ENCODE data around the gene ADAMTSL5. TPM values are rescaled to one million over a fixed set of nuclear protein-coding genes. Genes with fewer than 3 reads are reported as not detected.
A peak's percentile ranks its signal among the peaks of the same experiment; 100 is the strongest.
"Not testable (repeated sequence)": the region's sequence is repeated elsewhere in the genome, so short reads cannot be mapped to it uniquely, and the experiment has no call there.

The ADAMTSL5 gene
- total and polyA plus RNA-seq, 4 experiments from 2014 or later: 1.5 to 3.6 (median 2.4) TPM

DNA sequence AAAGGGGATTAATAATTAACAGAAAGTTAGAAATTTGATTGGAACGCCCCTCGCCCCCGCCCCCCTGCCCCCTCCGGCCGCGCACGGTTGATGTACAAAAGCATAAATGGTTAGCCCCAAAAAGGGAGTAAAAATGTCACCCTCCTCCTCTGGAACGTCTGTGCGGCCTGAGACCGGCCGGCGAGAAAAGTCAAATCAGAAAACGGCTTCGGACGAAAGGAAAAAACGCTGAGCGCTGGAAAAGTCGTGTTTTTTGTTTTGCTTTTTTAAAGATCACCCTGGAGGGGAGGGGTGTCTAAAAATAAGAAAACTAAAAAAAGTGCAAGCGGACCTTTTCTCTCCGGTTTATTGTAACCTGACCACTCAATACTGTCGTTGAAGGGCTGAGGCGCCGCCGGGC is 42.1 kb upstream of the ADAMTSL5 start:
- H3K4me3 Mint-ChIP-seq: no peak overlapping the region
- Histone ChIP-seq H3K27ac (ENCODE audit: low read depth, low read length) (no peak overlapping the region), H3K9me3 (ENCODE audit: control insufficient read depth in 1 of 2, low read length in 2 of 2) (no peaks in the 10 kb centered on the region), H3K4me3 (ENCODE audit: low read length in 2 of 2) (no peak overlapping the region), H3K36me3 (ENCODE audit: insufficient read depth, low read length) (no peaks in the 10 kb centered on the region), H3K27me3 (ENCODE audit: insufficient read depth, low read length) (no peaks in the 10 kb centered on the region), H3K4me1 (ENCODE audit: insufficient read depth, low read length) (no peaks in the 10 kb centered on the region)
- no peak overlapping the region for H3K27ac Mint-ChIP-seq
- peaks cover 3 to 7% of the 10 kb centered on the region in 2 donors for H3K27me3 Mint-ChIP-seq
- DNase-seq: no peak
- ChIA-PET POLR2A (ENCODE audit: partially characterized antibody) (no interaction called here), CTCF (ENCODE audit: partially characterized antibody) (no interaction called here)
- intact Hi-C loops (cut with micrococcal nuclease): no loop called here
- no peaks in the 10 kb centered on the region for H3K4me1 Mint-ChIP-seq
- H3K36me3 Mint-ChIP-seq: no peaks in the 10 kb centered on the region
- no peaks in the 10 kb centered on the region for H3K9me3 Mint-ChIP-seq

DNA sequence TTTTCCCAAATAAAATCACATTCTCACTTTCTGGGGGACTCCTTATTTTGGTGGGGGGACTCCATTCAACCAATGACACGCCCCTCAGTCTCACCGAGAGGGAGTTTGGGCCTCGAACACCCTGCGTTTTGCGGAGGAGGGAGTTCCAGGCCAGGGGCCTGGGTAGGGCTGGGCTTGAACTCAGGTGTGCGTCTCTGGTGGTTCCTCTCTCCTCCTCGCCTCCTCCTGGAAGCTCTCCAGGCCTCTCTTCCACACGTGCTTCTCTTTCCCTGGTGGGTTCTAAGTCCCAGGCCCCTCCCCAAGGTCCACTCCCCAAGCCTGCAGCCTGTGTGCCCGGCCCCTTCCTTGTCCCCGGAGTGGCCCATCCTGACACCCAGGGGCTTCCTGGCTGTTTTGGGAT is 40.6 kb upstream of the ADAMTSL5 start:
- Histone ChIP-seq H3K4me1 (ENCODE audit: insufficient read depth, low read length) (no peaks in the 10 kb centered on the region), H3K27me3 (ENCODE audit: insufficient read depth, low read length) (no peaks in the 10 kb centered on the region), H3K9me3 (ENCODE audit: control insufficient read depth in 1 of 2, low read length in 2 of 2) (no peaks in the 10 kb centered on the region), H3K4me3 (ENCODE audit: low read length in 2 of 2) (no peak overlapping the region), H3K27ac (ENCODE audit: low read depth, low read length) (no peak overlapping the region), H3K36me3 (ENCODE audit: insufficient read depth, low read length) (no peaks in the 10 kb centered on the region)
- H3K4me3 Mint-ChIP-seq: no peak overlapping the region
- ChIA-PET CTCF (ENCODE audit: partially characterized antibody) (no interaction called here), POLR2A (ENCODE audit: partially characterized antibody) (no interaction called here)
- no peaks in the 10 kb centered on the region for H3K36me3 Mint-ChIP-seq
- H3K4me1 Mint-ChIP-seq: no peaks in the 10 kb centered on the region
- intact Hi-C loops (cut with micrococcal nuclease): no loop called here
- no peak for DNase-seq
- H3K27me3 Mint-ChIP-seq: peaks cover 3 to 12% of the 10 kb centered on the region in 2 donors
- no peak overlapping the region for H3K27ac Mint-ChIP-seq
- no peaks in the 10 kb centered on the region for H3K9me3 Mint-ChIP-seq

DNA sequence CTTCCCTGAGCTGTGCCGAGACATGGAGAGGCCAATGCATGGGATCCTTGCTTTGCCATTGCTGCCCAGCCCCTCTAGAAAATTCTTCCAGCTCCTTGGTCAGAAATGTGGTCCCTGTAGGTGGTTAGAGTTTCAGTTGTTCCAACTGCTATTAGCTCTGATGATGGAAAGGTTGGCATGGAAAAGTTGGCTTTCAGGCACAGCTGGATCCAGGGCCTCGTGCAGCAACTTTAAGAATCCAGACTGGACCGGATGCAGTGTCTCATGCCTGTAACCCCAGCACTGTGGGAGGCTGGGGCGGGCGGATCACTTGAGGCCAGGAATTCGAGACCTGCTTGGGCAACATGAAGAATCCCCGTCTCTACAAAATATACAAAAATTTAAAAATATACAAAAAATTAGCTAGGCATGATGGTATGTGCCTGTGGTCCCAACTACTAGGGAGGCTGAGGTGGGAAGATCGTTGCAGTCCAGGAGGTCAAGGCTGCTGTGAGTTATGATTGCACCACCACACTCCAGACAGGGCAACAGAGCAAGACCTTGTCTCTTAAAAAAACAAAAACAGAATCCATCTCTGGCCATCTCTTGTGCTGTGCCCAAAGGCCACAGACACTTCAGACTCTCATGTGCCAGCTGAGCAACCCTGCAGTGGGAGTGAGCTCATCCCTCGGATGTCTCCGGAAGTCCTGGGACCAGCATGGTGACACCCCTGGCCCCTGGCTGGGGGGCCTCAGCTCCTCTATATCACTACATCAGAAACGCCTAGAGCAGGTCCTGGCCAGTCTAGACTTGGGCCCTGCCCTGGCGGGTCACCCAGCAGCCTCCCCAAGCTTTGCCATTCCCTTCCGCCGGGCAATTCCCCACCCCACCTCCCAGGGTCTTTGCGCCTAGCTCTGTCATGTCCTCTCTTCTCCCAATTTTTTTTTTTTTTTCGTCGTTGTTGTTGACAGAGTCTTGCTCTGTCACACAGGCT is 38.5 kb upstream of the ADAMTSL5 start:
- H3K4me3 Mint-ChIP-seq: no peak overlapping the region
- Histone ChIP-seq H3K27ac (ENCODE audit: low read depth, low read length) (no peak overlapping the region), H3K36me3 (ENCODE audit: insufficient read depth, low read length) (no peaks in the 10 kb centered on the region), H3K9me3 (ENCODE audit: control insufficient read depth in 1 of 2, low read length in 2 of 2) (no peaks in the 10 kb centered on the region), H3K4me3 (ENCODE audit: low read length in 2 of 2) (no peak overlapping the region), H3K4me1 (ENCODE audit: insufficient read depth, low read length) (no peaks in the 10 kb centered on the region), H3K27me3 (ENCODE audit: insufficient read depth, low read length) (no peaks in the 10 kb centered on the region)
- ChIA-PET CTCF (ENCODE audit: partially characterized antibody) (interaction anchor here (1.1 to 1.2 kb wide), 2 partner anchors 8 to 275 kb away, joined by 3 read pairs; no protein-coding TSS in a partner anchor), POLR2A (ENCODE audit: partially characterized antibody) (no interaction called here)
- H3K36me3 Mint-ChIP-seq: no peaks in the 10 kb centered on the region
- peaks cover 3 to 15% of the 10 kb centered on the region in 2 donors for H3K27me3 Mint-ChIP-seq
- no peak for DNase-seq
- intact Hi-C loops (cut with micrococcal nuclease): no loop called here
- peaks cover 0 to 2% (median 0%) of the 10 kb centered on the region in 4 donors for H3K4me1 Mint-ChIP-seq
- peak overlapping the region in 1 of 7 donors; percentile 63 for H3K27ac Mint-ChIP-seq
- H3K9me3 Mint-ChIP-seq: no peaks in the 10 kb centered on the region

DNA sequence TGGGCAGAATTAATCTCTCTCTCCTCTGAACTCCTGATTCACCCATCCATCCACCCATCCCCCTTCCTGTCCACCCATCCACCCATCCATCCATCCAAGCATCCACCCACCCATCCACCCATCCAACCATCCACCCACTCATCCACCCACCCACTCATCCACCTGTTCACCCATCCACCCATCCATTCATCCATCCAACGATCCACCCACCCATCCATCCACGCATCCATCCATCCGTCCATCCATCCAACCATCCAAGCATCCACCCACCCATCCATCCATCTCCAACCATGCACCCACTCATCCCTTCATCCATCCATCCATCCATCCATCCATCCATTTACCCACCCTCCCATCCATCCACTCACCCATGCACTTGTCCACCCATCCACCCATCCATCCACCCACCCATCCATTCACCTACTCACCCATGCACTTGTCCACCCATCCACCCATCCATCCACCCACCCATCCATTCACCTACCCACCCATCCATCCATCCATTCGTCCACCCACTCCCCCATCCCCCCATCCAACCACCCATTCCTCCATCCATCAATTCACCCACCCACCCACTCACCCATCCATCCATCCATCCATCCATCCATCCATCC is 36.6 kb upstream of the ADAMTSL5 start:
- CTCF ChIA-PET (ENCODE audit: partially characterized antibody): interaction anchor here (4.0 kb wide), 1 partner anchor 123 kb away, joined by 52 read pairs; no protein-coding TSS in a partner anchor

DNA sequence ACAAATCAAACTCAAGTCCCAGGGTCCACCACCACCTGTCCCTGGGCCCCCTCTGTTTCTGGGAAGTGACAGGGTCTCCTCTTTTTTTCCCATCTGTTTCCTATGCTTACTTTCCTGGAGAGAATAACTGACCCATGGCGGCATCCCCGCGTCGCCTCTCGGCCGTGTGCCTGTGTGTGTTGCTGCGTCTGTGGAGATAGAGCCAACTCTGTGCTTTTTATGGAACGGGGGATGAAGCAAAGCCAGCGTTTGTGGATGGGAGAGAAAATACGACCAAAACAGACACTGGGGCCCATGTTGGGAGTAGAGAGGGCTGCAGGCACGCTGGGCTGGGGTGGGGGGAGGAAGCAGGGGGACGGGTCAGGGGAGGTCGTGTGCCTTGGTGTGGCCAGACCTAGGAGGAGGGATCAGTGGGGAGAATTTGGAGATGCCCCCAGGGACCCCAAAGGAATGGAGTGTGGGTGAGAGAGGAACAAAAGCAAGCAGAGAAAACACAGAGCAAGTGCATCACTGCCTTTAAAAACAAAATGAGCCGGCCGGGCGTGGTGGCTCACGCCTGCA is 27.6 kb upstream of the ADAMTSL5 start:
- H3K27ac ChIP-seq (ENCODE audit: low read depth, low read length): no peak overlapping the region
- no peaks in the 10 kb centered on the region for H3K4me1 ChIP-seq (ENCODE audit: insufficient read depth, low read length)
- H3K36me3 ChIP-seq (ENCODE audit: insufficient read depth, low read length): no peaks in the 10 kb centered on the region
- Mint-ChIP-seq H3K4me3 (no peak overlapping the region), H3K4me1 (no peaks in the 10 kb centered on the region), H3K27ac (no peak overlapping the region), H3K36me3 (no peaks in the 10 kb centered on the region), H3K9me3 (no peaks in the 10 kb centered on the region), H3K27me3 (peaks cover 14 to 18% of the 10 kb centered on the region in 2 donors)
- ChIA-PET POLR2A (ENCODE audit: partially characterized antibody) (no interaction called here), CTCF (ENCODE audit: partially characterized antibody) (interaction anchor here (0.6 kb wide), 1 partner anchor 1212 kb away, joined by 3 read pairs; no protein-coding TSS in a partner anchor)
- no peaks in the 10 kb centered on the region for H3K27me3 ChIP-seq (ENCODE audit: insufficient read depth, low read length)
- H3K4me3 ChIP-seq (ENCODE audit: low read length in 2 of 2): no peak overlapping the region
- H3K9me3 ChIP-seq (ENCODE audit: control insufficient read depth in 1 of 2, low read length in 2 of 2): no peaks in the 10 kb centered on the region
- intact Hi-C loops (cut with micrococcal nuclease): no loop called here
- DNase-seq: no peak

More for the DNA sequence above, 36.6 kb upstream of the ADAMTSL5 start:
- intact Hi-C loops (cut with micrococcal nuclease): no loop called here
- no peaks in the 10 kb centered on the region for H3K36me3 Mint-ChIP-seq
- no peaks in the 10 kb centered on the region for H3K4me1 ChIP-seq (ENCODE audit: insufficient read depth, low read length)
- H3K9me3 Mint-ChIP-seq: no peaks in the 10 kb centered on the region
- peaks cover 0 to 6% (median 2%) of the 10 kb centered on the region in 4 donors for H3K4me1 Mint-ChIP-seq
- H3K9me3 ChIP-seq (ENCODE audit: control insufficient read depth in 1 of 2, low read length in 2 of 2): no peaks in the 10 kb centered on the region
- no peak for DNase-seq
- no peak overlapping the region for H3K27ac Mint-ChIP-seq
- H3K27me3 Mint-ChIP-seq: peaks cover 8 to 19% of the 10 kb centered on the region in 2 donors
- no peaks in the 10 kb centered on the region for H3K36me3 ChIP-seq (ENCODE audit: insufficient read depth, low read length)
- POLR2A ChIA-PET (ENCODE audit: partially characterized antibody): no interaction called here
- no peak overlapping the region for H3K27ac ChIP-seq (ENCODE audit: low read depth, low read length)
- H3K4me3 Mint-ChIP-seq: no peak overlapping the region
- no peak overlapping the region for H3K4me3 ChIP-seq (ENCODE audit: low read length in 2 of 2)
- no peaks in the 10 kb centered on the region for H3K27me3 ChIP-seq (ENCODE audit: insufficient read depth, low read length)

DNA sequence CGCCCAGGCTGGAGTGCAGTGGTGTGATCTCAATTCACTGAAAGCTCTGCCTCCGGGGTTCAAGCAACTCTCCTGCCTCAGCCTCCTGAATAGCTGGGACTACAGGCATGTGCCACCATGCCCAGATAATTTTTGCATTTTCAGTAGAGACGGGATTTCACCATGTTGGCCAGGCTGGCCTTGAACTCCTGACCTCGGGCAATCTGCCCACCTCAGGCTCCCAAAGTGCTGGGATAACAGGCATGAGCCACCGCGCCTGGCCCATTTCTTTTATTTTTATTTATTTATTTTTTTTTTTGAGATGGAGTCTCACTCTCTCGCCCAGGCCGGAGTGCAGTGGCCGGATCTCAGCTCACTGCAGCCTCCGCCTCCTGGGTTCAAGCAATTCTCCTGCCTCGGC is 26.9 kb upstream of the ADAMTSL5 start:
- H3K9me3 Mint-ChIP-seq; H3K27ac Mint-ChIP-seq; H3K4me1 ChIP-seq (ENCODE audit: insufficient read depth, low read length); H3K4me1 Mint-ChIP-seq; POLR2A ChIA-PET (ENCODE audit: partially characterized antibody); H3K36me3 ChIP-seq (ENCODE audit: insufficient read depth, low read length); H3K27me3 ChIP-seq (ENCODE audit: insufficient read depth, low read length); CTCF ChIA-PET (ENCODE audit: partially characterized antibody); DNase-seq; H3K4me3 ChIP-seq (ENCODE audit: low read length in 2 of 2); H3K27ac ChIP-seq (ENCODE audit: low read depth, low read length); H3K36me3 Mint-ChIP-seq; intact Hi-C loops (cut with micrococcal nuclease); H3K9me3 ChIP-seq (ENCODE audit: control insufficient read depth in 1 of 2, low read length in 2 of 2); H3K4me3 Mint-ChIP-seq: not testable (repeated sequence)
- H3K27me3 Mint-ChIP-seq: peaks cover 18% of the 10 kb centered on the region in 2 donors

DNA sequence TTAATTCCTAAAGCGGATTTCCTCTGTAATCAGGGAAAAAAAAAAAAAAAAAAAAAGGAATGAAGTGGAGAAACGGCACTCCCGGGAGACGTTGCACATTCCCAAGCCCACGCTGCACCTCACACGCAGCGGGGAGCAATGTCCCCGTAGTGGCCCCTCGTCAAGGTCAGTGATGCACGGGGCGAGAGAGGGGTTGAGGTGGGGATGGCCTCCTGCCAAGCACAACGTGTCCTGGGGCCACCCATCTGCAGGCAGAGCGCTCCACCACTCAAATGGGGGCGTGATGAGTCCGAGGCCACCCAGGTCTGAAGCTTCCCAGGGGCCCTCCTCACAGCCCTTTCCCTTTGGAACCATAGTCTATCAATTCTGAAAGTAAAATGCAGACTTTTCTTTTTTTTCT is 26.2 kb upstream of the ADAMTSL5 start:
- intact Hi-C loops (cut with micrococcal nuclease): no loop called here
- CTCF ChIA-PET (ENCODE audit: partially characterized antibody): interaction anchor here (1.9 kb wide), 1 partner anchor 7 kb away, joined by 4 read pairs; no protein-coding TSS in a partner anchor
- no peak overlapping the region for H3K4me3 ChIP-seq (ENCODE audit: low read length in 2 of 2)
- Mint-ChIP-seq H3K9me3 (no peaks in the 10 kb centered on the region), H3K4me3 (no peak overlapping the region), H3K27ac (no peak overlapping the region), H3K27me3 (peaks cover 17% of the 10 kb centered on the region in 2 donors), H3K4me1 (no peaks in the 10 kb centered on the region), H3K36me3 (no peaks in the 10 kb centered on the region)
- DNase-seq: no peak
- H3K27me3 ChIP-seq (ENCODE audit: insufficient read depth, low read length): no peaks in the 10 kb centered on the region
- H3K36me3 ChIP-seq (ENCODE audit: insufficient read depth, low read length): no peaks in the 10 kb centered on the region
- POLR2A ChIA-PET (ENCODE audit: partially characterized antibody): no interaction called here
- H3K9me3 ChIP-seq (ENCODE audit: control insufficient read depth in 1 of 2, low read length in 2 of 2): no peaks in the 10 kb centered on the region
- no peak overlapping the region for H3K27ac ChIP-seq (ENCODE audit: low read depth, low read length)
- H3K4me1 ChIP-seq (ENCODE audit: insufficient read depth, low read length): no peaks in the 10 kb centered on the region
